H7 (cell line): ENCODE results near the gene C1QTNF8. TPM values are rescaled to one million over a fixed set of nuclear protein-coding genes. Genes with fewer than 3 reads are reported as not detected.
A peak's percentile ranks its signal among the peaks of the same experiment; 100 is the strongest.

Experiments used
- DNase-seq: peaks from one replicate; pipeline ENCODE4 v3.0.0; 2012
- H3K27me3 ChIP-seq: 2 replicates; pipeline ENCODE4 v1.6.0; 2011; ENCODE audit warnings: mild to moderate bottlenecking, low read length; ENCODE audit not compliant: control insufficient read depth, insufficient read depth
- H3K36me3 ChIP-seq: replicated peaks from 2 replicates; pipeline ENCODE4 v1.5.1; 2011; ENCODE audit warnings: low read length; ENCODE audit not compliant: control insufficient read depth, insufficient read depth
- H3K4me3 ChIP-seq: 2 replicates; pipeline ENCODE4 v1.5.1; 2011; ENCODE audit warnings: low read depth, mild to moderate bottlenecking, control low read depth, low read length, moderate library complexity; ENCODE audit not compliant: insufficient read depth
- total RNA-seq: library from RNA; depleted of rRNA; stranded (reverse); fragments of >200 nt; shearing (Covaris generic); gene quantifications from 2 replicates; pipeline ENCODE4 v1.2.3, GENCODE V29; 2014

The C1QTNF8 gene
- total RNA-seq, 1 experiment from 2014 or later = not detected

DNA sequence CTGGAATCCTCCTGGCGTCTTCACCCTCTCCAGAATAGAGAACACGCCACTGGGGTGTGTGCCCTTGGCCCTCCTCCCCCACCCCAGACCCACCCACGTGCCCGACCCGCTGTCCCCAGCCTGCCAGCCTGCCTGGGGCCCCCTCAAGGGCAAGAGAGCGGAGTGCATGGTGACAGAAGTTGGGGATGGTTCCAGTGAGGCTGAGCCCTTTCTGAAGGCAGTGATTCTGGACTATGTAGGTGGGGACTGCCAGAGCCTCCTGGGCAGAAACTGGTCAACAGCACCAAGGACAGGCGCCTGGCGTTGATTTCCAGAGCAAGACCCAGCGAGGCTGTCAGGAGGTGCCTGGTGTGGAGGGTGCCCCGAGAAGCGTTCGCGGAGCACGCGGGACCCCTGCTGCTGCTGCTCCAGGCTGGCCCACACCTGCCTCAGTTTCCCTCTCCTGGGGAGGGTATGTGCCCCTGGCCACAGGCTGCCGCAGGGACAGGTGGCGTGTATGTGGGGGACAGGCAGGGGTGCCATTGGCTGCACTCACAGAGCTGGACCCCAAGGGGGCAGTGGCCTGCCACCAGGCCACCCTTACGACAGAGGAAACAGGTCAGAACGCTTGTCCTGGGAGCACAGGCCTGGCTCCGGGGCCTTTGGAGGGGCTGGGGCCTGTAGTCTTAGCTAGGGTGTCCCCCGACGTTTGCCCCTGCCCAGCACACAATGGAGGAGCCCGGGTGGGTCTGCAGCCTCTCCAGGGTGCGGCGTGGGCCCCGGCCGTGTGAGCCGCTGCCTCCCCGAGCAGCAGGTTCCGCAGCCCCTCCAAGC, 22.3 kb downstream of the C1QTNF8 start:
- Histone ChIP-seq H3K36me3 (no peaks in the 10 kb centered on the region), H3K4me3 (no peak overlapping the region), H3K27me3 (peaks cover 11% of the 10 kb centered on the region)
- peak; percentile 63 for DNase-seq

DNA sequence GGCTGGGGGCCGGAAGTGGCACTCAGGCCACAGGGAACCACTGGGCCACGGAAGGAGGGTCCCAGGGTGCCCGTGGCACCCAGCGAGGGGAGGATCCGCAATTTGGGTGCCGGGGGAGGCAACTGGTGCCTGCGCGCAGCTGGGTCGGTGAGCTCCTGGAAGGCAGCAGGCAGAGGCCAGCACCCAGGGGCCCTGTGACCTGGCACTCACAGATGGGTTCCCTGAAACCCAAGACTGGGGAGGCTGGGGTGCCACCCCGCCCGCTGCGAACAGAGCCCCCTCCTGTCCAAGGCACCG, 22.8 kb downstream of the C1QTNF8 start:
- no peak for DNase-seq
- no peak overlapping the region for H3K4me3 ChIP-seq
- H3K36me3 ChIP-seq = no peaks in the 10 kb centered on the region
- H3K27me3 ChIP-seq = peaks cover 11% of the 10 kb centered on the region

DNA sequence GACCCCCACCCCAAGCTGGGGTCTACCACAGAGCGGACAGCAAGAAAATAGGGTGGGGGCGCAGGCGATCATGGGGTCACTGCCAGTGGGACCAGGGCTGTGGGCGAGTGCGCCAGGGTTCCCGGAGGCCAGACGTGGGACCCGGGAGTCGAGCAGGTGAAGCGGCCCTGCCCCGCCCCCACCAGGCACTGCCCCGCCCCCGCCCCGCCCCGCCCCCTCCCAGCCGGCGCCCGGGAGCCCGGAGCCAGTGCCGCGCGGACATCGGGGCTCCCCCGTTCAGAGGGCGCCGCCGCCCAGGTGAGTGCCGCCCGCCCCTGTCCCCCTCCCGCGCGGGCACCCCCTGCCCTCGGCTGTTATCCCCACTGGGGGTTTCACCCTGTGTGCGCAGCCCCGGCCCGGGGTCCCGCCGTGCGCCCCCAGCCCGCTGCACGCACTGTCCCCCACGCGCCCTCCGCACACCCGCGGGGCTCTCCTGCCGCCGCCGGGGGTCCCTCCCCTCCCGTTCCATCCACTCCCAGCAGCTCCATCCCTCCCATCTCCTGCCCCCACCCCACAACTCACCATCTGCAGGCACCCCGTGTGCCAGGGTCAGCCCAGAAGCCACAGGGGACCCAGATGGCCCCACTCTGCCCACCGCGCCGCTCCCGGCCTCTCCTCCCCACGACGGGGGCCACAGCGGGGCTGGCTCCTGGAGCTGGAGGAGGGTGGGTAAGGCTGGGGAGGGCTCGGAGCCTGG, 23.4 kb downstream of the C1QTNF8 start, which contains the start of gene SSTR5:
SSTR5 (plus strand) TSS at position 222 of the 736 bp plus-strand sequence. CDS start 6,122 bp downstream, outside the sequence.
- DNase-seq = peak; percentile 97
- Histone ChIP-seq H3K4me3 (peak within 1 kb of the TSS; percentile 28), H3K27me3 (peaks cover 11% of the 10 kb centered on the region), H3K36me3 (no peaks in the 10 kb centered on the region)

DNA sequence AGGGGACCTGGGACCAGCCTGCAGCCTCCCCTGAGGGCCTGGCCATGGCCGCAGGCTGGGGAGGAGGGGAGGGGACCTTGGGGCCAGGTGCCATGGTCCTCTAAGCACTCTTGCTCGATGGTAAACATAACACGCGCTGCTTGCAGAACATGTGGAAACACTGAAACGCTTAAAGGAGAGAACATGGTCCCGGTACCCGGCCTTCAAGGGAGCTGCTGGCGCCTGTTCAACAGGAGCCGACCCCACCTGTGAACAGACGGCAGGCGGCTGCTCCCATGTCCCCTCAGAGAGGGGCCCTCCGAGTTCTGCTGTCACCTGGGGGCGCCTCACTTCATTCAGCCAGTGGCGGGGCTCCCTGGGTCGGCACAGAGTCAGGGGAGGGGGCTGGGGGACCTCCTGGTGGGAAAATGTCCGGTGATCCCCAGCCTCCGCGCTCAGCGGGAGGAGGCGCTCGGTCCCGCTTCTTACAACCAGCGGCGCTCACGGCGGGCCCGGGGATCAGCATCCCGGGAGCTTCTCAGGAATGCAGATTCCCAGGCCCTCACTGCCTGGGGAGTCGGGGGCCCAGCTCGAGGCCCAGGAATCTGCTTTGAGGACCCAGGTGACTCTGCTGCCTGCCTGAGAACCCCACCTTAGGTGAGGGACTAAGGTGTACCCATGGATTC, 24.4 kb downstream of the C1QTNF8 start:
- peaks cover 11% of the 10 kb centered on the region for H3K27me3 ChIP-seq

DNA sequence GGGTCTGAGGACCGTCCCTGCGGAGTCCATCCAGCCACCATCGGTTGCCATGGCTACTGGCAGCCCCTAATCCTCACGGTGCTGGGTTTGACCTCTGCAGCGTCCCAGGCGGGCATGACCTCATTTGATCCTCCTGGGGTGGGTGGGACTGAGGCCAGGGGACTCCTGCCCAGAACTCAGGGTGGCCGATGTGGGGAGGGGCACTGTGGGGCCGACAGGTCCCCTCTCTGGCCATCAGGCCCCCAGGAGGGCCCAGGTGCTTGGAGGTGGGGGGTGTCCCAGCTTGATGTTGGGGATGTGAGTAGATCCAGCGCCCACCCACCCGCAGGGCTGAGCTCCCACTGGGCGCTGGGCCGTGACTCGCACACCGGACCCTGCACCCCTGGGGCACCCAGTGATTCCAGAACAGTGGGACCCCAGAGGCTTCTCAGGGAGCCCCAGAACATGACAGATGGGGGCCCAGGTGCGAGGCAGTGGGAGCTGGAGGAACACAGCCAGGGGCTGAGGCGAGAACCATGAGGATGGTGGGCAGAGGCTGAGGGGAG, 25.1 kb downstream of the C1QTNF8 start:
- DNase-seq = no peak
- Histone ChIP-seq H3K36me3 (no peaks in the 10 kb centered on the region), H3K4me3 (no peak overlapping the region), H3K27me3 (peaks cover 11% of the 10 kb centered on the region)

More for the DNA sequence above, 24.4 kb downstream of the C1QTNF8 start:
- no peak overlapping the region for H3K4me3 ChIP-seq
- peak; percentile 79 for DNase-seq
- no peaks in the 10 kb centered on the region for H3K36me3 ChIP-seq

DNA sequence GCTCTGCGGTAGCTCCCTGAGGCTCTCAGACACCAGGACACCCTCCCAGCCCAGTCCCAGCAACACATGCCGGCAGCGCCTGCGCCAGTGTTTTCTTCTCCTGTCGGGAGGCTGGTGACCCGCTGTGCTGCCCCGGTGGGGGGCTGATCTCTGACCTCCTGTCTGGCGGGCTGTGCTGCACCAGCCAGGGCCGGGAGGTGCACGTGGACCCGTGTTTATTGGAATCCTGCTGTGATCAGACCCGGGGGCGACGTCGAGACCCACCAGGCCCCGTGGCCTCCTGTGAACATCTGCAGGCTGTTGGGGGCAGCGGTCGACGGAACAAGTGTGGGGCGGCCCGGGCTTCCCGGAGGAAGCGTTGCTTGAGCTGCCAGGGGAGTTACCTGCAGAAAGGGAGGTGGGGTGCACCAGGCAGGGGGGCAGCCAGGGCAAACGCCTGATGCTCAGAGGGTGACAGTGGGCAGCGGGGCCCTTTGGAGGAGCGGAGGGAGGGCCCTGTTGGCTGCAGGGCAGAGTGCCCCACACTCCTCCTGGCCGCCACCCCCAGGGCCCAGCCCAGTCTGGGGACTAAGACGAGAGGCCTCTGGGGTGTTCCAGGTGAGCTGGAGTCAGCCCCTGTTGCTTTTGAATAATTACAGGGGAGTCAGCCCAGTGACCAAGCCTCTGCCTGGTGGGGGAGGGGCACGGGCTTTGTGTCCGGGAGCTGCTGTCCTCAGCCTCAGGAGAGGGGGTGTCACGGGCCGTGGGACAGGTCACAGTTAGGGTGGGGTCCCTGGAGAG, 25.8 kb downstream of the C1QTNF8 start:
- Histone ChIP-seq H3K36me3 (no peaks in the 10 kb centered on the region), H3K27me3 (peaks cover 11% of the 10 kb centered on the region), H3K4me3 (no peak overlapping the region)

DNA sequence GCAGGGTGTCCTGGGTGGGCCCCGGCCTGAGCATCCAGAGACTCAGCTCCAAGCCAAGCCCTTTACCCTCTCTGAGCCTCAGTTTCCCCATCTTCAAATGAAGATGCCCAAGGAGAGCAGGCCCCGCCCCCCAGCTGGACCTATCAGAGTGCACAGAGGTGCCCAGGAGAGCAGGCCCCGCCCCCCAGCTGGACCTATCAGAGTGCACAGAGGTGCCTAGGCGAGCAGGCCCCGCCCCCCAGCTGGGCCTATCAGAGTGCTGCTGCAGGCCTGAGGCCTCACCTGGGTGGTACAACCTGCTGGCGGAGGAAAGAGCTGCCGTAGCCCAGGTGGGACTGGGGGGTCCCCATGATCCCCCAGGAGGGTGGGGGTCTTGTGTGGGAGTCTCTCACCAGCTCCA, 26.9 kb downstream of the C1QTNF8 start:
- Histone ChIP-seq H3K36me3 (no peaks in the 10 kb centered on the region), H3K27me3 (peaks cover 11% of the 10 kb centered on the region), H3K4me3 (no peak overlapping the region)
- DNase-seq = no peak

More for the DNA sequence above, 25.8 kb downstream of the C1QTNF8 start:
- peak; percentile 69 for DNase-seq

DNA sequence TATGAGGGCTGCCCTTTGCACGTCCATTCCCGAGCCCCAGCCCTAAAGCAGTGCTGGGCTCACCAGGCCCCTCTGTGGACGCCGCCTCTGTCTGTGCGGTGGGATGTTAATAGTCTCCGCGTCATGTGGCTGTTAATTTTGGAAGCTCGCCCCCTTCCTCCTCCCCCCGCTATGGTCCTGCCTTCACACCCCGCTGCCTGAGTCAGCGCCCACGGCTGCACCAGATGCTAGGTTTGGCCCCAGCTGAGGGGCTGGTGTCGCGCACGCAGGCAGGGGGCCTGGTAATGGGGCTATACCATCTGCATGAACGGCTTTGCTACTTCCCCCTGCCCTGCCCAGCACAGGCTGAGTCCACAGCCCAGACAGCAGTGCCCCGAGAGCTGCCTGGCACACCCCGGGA, 27.6 kb downstream of the C1QTNF8 start:
- H3K4me3 ChIP-seq = no peak overlapping the region
- H3K27me3 ChIP-seq = peaks cover 11% of the 10 kb centered on the region

DNA sequence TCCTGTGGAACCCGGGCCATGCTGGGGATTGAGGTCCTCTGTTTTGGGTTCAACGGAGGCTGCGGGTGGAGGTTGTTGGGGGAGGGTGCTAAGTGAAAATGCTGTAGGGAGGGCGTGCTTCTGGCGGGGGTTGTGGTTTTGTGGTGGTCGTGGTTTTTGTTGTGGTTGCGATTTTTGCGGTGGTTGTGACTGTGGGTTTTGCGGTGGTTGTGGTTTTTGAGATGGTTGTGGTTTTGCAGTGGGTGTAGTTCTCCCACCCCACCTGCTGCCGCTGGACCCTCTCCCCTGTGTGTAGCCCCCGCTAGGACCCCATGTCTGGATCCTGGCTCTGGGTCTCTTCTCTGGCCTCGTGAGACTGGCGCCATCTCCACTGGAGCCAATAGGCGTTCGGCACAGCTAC, 28.4 kb downstream of the C1QTNF8 start:
- H3K36me3 ChIP-seq = no peaks in the 10 kb centered on the region
- H3K4me3 ChIP-seq = no peak overlapping the region
- H3K27me3 ChIP-seq = peaks cover 6% of the 10 kb centered on the region; the same call in 1 of the 2 replicates
- DNase-seq = no peak

More for the DNA sequence above, 27.6 kb downstream of the C1QTNF8 start:
- no peak for DNase-seq
- H3K36me3 ChIP-seq = no peaks in the 10 kb centered on the region

DNA sequence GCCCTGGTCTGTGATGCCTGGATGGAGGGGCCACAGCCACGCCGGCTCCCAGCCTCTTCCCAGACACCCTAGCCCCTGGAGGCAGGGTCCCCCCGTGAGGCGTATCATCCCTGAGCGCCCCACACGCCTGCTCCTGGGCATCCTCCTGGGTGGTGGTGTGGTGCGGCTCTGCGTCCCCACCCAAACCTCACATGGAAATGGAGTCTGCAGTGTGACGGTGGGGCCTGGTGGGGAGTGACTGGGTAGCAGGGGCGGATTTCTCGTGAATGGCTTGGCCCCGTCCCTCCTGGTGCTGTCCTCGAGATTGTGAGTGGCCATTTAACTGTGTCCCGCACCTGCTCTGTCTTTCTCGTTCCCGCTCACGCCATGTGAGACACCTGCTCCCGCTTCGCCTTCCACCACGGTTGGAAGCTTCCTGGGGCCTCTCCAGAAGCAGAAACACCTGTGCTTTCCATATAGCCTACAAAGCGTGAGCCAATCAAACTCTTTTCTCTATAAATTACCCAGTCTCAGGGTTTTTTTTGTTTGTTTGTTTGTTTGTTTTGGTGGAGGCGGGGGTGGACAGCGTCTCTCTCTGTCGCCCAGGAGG, 29.4 kb downstream of the C1QTNF8 start:
- no peak for DNase-seq

DNA sequence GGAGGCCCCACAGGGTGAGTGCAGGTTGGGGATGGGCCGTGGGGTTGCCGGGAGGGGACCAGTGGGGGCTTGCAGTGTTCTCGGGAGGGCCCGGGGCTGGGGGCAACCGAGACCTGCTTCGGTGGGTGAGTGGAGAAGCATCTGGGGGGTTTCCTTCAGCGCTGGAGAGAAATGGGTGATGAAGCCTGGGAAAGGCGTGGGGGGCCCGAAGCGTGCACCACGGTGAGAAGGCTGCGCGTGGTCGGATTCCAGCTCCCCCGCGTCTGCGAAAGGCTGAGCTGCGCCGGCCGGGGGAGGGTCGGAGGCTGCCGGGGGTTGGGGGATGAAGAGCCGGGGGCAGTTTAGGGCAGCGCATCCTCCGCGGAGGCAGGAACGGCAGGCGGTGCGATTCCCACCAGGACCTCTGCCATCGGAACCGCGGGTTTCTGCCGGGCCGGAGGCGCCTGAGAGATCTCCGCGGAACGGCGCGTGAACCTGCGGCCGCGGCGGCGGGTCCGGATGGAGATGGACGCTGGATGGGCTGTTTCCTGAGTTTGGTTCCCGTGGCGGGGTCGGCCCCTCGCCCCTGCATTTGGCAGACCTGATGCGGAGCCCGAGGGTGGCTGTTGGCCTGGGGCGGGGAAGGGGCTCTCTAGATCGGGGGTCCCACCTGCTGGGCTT, 30.4 kb downstream of the C1QTNF8 start:
- Histone ChIP-seq H3K4me3 (no peak overlapping the region), H3K27me3 (no peaks in the 10 kb centered on the region), H3K36me3 (no peaks in the 10 kb centered on the region)
- DNase-seq = no peak

More for the DNA sequence above, 29.4 kb downstream of the C1QTNF8 start:
- H3K36me3 ChIP-seq = no peaks in the 10 kb centered on the region
- H3K27me3 ChIP-seq = no peaks in the 10 kb centered on the region
- H3K4me3 ChIP-seq = no peak overlapping the region

DNA sequence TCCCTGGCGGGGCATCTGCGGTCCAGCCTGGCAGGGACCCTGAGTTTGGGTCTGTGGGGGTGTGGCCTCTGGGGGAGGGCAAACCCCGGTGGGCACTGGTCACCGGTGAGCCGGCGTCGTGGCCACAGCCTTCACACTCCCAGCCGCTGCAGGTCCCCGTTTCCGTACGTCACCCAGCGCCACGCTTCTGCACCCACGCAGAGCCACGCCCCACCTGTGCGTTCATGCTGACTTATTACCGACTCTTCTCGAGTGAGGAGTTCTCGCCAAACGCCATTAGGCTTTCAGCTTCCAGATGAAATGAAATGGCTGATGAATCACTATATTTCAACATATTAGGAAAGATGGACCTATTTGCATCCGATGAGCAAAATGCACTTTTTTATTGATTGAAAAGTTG, 32.3 kb downstream of the C1QTNF8 start:
- no peaks in the 10 kb centered on the region for H3K36me3 ChIP-seq
- no peak overlapping the region for H3K4me3 ChIP-seq
- H3K27me3 ChIP-seq = no peaks in the 10 kb centered on the region
- DNase-seq = no peak

DNA sequence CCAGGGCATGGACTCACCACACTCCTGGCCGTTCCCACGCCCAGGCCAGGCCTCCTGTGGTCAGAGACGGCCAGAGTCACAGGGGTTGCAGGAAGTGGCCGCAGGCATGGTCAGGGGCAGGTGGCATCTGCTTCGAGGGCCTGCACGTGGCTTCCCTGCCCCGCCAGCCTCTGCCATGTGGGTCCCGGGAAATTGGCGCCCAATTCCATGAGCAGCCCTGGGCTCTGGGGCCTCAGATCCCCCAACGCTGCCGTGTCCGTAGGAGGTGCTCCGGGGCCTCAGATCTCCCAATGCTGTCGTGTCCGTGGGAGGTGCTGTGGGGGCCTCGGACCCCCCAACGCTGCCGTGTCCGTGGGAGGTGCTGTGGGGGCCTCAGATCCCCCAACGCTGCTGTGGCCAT, 33.1 kb downstream of the C1QTNF8 start:
- Histone ChIP-seq H3K27me3 (no peaks in the 10 kb centered on the region), H3K4me3 (no peak overlapping the region), H3K36me3 (no peaks in the 10 kb centered on the region)
- DNase-seq = no peak
